Cardiac septum (tissue), 1 donor: ENCODE data around the gene GRM1. TPM values are rescaled to one million over a fixed set of nuclear protein-coding genes. Genes with fewer than 3 reads are reported as not detected.

Experiments
- DNase-seq: peaks from one replicate; pipeline ENCODE4 v3.0.0-alpha.2; 2020; ENCODE audit warnings: low spot score
- intact Hi-C: fragments of 100-400 bp; cut with DNase I; formaldehyde crosslinking; loops from one replicate; pipeline ENCODE4 v1.14.0; 2022
- total RNA-seq: library from RNA; stranded (reverse); fragmentation: NEBNext Ultra II Directional; extraction: Animal tissue kit (Norgen Biotek cat#: 25700); gene quantifications from one replicate; pipeline ENCODE4 v1.2.1, GENCODE V29; 2021
- donor health status: DM: no; HTN: no; CAD: no.

Gene GRM1
- total RNA-seq, 1 donor from 2014 or later = 8.5 TPM

GRCh38 chr6:146092961-146093686, 64.3 kb downstream of the GRM1 start:
- intact Hi-C loops = no loop called here
- no peak for DNase-seq

GRCh38 chr6:146095481-146095880, 66.6 kb downstream of the GRM1 start:
- DNase-seq = no peak
- intact Hi-C loops = no loop called here

- no peak for DNase-seq
Observed at GRCh38 chr6:146097586-146097985, 68.7 kb downstream of the GRM1 start.

DNA sequence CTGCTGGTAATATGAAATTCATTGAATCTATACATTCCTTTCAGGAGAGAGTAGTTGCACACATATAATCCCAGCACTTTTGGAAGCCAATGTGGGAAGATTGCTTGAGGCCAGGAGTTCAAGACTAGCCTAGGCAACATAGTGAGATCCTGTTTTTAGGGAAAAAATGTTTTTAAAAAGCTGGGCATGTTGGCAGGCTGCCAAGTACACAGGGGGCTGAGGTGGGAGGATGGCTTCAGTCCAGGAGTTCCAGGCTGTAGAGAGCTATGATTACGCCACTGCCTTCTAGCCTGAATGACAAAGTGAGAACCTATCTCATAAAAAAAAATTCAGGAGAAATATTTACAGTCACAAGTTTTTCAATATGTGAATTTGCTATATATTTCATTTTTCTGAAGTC, 71.9 kb downstream of the GRM1 start:
- no peak for DNase-seq
- intact Hi-C loops = no loop called here

More at GRCh38 chr6:146097586-146097985, 68.7 kb downstream of the GRM1 start:
- intact Hi-C loops = no loop called here

- DNase-seq = no peak
- intact Hi-C loops = no loop called here
Observed at GRCh38 chr6:146103416-146104072, 74.7 kb downstream of the GRM1 start.

DNA sequence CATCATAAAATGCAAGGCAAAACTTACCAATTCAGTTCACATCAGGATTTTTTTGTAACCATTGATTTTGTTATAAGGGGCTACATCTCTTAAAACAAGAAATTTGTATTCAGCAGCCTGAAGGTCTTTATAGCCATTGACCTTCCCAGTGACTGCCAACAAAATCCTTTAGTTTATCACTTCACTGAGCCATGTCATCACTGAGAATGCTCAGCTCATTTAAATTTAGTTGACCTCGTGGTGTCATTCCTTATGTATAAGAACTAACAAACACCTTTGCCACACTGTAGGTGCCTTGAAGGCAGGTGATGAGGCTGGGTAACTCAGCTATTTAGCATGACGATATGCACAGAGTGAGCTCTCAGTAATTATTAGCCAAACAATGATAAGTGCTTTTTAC, 77.7 kb downstream of the GRM1 start:
- no peak for DNase-seq
- intact Hi-C loops = no loop called here

DNA sequence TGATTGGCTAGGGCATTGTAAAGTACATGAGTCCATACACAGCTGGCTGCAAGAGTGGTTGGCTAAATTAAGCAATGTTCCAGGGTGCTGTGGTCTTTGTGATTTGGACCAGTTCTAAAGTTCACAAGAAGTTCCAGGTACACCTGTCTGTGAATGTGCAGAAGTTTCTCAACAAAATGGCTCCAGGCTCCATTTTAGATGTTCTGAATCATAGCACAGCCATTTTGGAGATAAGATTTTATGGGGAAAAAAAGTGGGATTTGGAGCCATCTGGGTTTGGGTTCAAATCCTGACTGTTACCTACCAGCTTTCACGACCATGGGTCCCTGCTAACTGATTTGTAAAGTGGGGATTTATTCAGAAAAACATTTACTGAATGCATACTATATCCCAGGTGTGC, 82.1 kb downstream of the GRM1 start:
- intact Hi-C loops = no loop called here
- no peak for DNase-seq

DNA sequence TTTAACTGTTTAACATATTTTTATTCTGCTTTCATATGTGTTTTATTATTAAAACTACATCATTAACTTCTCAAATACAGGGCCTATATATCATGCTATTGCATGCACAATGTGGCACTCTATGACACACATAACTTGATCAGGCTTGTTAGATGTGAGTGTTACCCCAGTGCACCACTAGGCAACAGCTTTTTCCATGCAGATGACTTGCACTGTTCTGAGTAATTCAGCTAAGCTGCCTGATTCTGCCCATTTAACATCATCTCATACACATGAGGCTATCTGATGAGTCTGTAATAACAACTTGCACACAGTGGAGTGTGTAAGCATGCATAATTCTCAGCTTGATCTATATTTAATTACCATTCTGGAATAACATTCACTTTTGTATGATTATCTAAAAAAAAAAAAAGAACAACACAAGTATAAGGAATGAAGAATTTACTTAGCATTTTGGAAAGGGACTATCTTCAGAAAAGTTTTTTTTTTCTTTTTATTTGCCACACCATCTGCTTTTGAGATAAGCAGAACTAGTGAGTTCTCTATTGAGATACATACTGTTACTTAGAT, 83.1 kb downstream of the GRM1 start:
- intact Hi-C loops = no loop called here
- no peak for DNase-seq

GRCh38 chr6:146113084-146113623, 84.3 kb downstream of the GRM1 start:
- DNase-seq = no peak

GRCh38 chr6:146123616-146124015, 94.8 kb downstream of the GRM1 start:
- DNase-seq = no peak
- intact Hi-C loops = no loop called here

More at GRCh38 chr6:146113084-146113623, 84.3 kb downstream of the GRM1 start:
- intact Hi-C loops = no loop called here

DNA sequence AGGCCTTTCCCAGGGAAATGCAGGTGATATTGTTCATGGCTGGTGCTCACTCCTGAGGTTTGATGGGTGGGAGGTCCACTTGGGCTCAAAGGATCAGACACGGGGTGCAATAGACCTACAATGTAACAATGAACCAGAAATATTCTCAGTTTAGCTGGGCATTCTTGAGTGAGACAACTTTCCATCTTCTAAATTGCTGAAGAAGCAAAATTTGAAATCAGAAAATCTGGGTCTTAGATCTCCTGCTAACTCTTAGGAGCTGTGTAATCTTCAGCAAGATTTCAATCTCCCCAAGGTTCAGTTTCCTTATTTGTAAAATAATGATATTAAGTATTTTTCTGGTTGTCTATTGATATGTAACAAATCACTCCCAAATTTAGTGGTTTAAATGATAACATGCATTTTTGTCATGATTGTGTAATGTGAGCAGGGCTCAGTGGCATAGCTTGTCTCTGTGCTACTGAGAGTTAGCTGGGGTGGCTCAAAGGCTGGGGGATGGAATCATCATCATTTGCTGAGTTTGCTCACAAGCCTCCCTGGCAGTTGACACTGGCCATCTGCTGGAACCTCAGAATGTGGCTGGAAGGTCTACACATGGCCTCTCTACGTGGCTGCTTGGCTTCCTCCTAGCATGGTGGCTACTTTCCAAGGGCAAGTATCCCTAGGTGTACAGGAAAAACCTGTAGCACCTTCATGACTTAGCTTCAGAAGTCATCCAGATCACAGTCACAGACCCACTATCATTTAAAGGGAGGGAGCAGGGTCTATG, 98.8 kb downstream of the GRM1 start:
- no peak for DNase-seq
- intact Hi-C loops = no loop called here

GRCh38 chr6:146133866-146134265, 105.0 kb downstream of the GRM1 start:
- intact Hi-C loops = no loop called here
- DNase-seq = no peak

DNA sequence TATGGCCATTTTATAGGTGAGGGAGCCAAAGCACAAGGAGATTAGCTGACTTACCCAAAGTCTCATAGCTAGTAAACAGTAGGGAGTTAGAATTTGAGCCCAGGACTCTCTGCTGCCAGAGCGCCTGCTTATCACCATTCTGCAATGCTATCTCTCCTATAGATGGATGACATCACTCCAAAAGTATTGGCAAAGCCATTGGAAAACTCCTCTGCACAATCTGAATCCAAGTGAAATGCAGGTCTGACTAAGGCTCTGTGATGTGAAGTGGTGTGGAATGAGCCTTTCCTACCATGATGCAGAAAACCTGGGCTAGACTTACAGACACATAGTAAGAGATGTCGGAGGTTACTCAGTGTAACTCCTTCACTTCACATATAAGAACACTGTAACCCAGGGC, 106.3 kb downstream of the GRM1 start:
- intact Hi-C loops = no loop called here

GRCh38 chr6:146146836-146147235, 118.0 kb downstream of the GRM1 start:
- no peak for DNase-seq
- intact Hi-C loops = no loop called here

More for the DNA sequence above, 106.3 kb downstream of the GRM1 start:
- DNase-seq = no peak

DNA sequence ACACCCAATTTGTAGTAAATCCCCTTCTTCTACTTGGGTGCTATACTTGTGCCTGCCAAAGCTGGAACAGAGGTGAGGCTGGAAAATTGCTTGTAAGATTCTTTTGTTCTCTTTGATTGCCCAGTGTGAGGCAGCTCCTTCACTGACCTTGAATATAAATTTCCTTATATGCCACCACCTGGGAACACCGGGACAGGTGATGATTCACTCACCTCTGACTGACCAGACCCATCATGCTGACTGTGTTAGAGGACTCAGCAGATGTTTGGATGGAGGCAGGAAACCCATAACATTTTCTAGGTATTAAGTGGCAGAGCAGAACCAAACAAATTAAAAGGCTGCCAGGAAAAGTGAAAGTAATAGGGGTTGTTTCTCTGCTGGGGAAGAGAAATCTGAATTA, 120.9 kb downstream of the GRM1 start:
- no peak for DNase-seq
- intact Hi-C loops = no loop called here

DNA sequence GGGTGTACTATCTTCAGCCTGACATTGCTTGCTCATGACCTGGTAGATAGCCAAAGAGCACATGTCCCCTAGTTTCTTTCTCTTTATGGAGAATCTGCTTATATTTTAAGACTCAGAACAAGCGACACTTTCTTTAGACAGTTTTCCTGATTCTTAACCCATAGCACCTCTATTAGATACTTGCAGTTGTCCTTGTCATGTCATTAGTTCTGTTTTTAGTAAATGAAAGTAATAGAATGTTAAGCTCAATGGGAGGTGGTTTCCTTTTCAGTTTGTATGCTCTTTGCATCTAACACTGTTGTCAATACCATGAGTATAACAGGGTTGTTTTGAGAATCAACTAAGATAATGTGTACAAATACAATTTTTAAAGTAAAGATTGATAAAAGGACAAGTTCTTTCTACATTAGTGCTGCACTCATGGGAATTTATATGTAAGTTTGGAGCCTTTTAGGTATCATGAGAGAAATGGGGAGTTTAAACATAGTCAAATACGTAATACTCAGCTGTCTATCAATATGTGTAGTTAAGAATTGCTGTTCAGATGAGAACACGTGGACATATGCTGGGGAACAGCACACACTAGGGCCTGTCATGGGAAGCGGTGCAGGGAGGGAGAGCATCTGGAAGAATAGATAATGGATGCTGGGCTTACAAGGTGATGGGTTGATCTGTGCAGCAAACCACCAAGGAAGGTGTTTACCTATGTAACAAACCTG, 124.3 kb downstream of the GRM1 start:
- intact Hi-C loops = no loop called here
- no peak for DNase-seq

DNA sequence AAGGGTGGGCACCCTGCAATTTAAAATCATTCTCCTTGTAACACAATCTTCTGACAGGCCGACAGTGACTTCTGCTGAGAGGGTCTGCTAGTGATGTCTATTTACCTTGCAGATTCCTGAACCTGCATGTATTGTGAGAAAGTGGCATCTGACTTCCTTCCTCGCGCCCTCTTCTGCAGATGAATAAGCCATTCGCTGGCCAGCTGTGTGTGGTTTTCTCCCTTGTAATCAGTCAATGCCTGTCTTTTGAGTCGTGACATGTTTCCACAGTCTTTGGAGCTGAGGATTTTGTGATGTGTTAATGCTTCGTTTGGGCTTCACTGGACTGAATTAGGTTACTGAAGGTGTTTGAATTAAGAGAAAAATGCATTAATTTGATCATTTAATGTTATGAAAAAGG, 125.3 kb downstream of the GRM1 start:
- intact Hi-C loops = no loop called here
- no peak for DNase-seq

GRCh38 chr6:146161664-146162063, 132.8 kb downstream of the GRM1 start:
- DNase-seq = no peak
- intact Hi-C loops = no loop called here

DNA sequence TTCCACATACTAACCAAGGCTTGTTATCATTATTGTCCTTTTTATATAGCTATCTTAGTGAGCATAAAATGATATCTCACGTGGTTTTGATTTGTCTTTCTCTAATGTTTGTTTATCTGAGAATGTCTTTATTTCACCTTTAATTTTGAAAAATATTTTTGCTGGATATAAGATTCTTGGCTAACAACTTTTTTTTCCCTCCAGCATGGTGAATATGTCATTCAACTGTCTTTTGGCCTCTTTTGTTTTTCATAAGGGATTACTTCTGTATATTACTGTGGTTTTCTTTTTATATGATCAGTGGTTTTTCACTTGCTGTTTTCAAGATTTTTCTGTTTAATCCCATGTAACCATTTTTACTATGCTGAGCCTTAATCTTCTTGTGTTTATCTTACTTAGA, 141.0 kb downstream of the GRM1 start:
- intact Hi-C loops = no loop called here
- no peak for DNase-seq
